Measurements from ENCODE around the gene CATSPER4.
A peak's percentile ranks its signal among the peaks of the same experiment; 100 is the strongest.

Gene CATSPER4

GRCh38 chr1:26164861-26165842 lies 25.2 kb upstream of the CATSPER4 start:
- DNase-seq (ENCODE audit: low read depth): no peak
- no peak for TF ChIP-seq CTCF (IDR thresholded peaks at IDR 0.05; ENCODE audit: insufficient read depth, low read depth, low read length, missing control alignments)
- no peak overlapping the region for H3K4me3 ChIP-seq (ENCODE audit: low read length)

DNA sequence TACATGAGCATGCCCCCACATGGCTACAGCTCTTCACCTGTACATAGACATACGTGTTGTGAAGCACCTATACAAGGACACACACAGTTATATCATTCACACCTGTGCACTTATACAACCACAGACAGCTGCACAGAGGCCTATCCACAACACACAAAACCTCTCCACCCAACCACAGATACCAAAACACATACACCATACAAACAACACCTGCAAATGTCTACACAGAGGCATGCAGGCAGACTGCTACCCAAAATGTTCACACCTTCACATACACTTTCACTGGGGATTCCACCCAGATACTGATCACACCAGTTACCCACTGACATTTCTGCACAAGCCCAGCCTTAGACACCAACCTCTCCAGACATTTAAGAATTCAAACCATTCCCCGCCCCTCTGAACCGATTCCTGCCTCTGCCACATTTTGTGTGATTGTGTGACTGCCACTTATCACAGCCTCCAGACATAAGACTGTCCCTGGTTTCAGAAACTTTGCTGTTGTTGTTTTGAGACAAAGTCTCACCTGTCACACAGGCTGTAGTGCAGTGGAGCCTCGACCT lies 23.6 kb upstream of the CATSPER4 start:
- TF ChIP-seq CTCF (IDR thresholded peaks at IDR 0.05; ENCODE audit: insufficient read depth, low read depth, low read length, missing control alignments): no peak
- no peak overlapping the region for H3K4me3 ChIP-seq (ENCODE audit: low read length)
- DNase-seq (ENCODE audit: low read depth): no peak

- H3K4me3 ChIP-seq (ENCODE audit: low read length): peak within 1 kb of the TSS; percentile 82
- DNase-seq (ENCODE audit: low read depth): no peak
- TF ChIP-seq CTCF (IDR thresholded peaks at IDR 0.05; ENCODE audit: insufficient read depth, low read depth, low read length, missing control alignments): no peak
Measured at GRCh38 chr1:26168410-26169197, 21.8 kb upstream of the CATSPER4 start, which contains the start of gene C1orf232. Gene C1orf232, minus strand, starts transcription at chr1:26168963. Its CDS starts 464 bp downstream, at chr1:26168499.

GRCh38 chr1:26169198-26169554 lies 21.2 kb upstream of the CATSPER4 start:
- peak overlapping the region; percentile 82 for H3K4me3 ChIP-seq (ENCODE audit: low read length)
- DNase-seq (ENCODE audit: low read depth): no peak
- TF ChIP-seq CTCF (IDR thresholded peaks at IDR 0.05; ENCODE audit: insufficient read depth, low read depth, low read length, missing control alignments): no peak

GRCh38 chr1:26169669-26170471 lies 20.5 kb upstream of the CATSPER4 start, which contains the start of gene ZNF593:
Gene ZNF593, plus strand, starts transcription at chr1:26169908. Its CDS starts 76 bp downstream, at chr1:26169984.
- peak; percentile 89 for DNase-seq (ENCODE audit: low read depth)
- TF ChIP-seq CTCF (IDR thresholded peaks at IDR 0.05; ENCODE audit: insufficient read depth, low read depth, low read length, missing control alignments): peak; percentile 71

GRCh38 chr1:26170472-26170821 lies 20.0 kb upstream of the CATSPER4 start:
- TF ChIP-seq CTCF (IDR thresholded peaks at IDR 0.05; ENCODE audit: insufficient read depth, low read depth, low read length, missing control alignments): no peak
- peak overlapping the region; percentile 82 for H3K4me3 ChIP-seq (ENCODE audit: low read length)
- DNase-seq (ENCODE audit: low read depth): peak; percentile 12

More at GRCh38 chr1:26169669-26170471, 20.5 kb upstream of the CATSPER4 start, which contains the start of gene ZNF593:
- H3K4me3 ChIP-seq (ENCODE audit: low read length): peak within 1 kb of the TSS; percentile 82

All from epithelial cell of esophagus (primary cell).